Measurements from ENCODE around the gene MRFAP1L1.

MRFAP1L1 gene

DNA sequence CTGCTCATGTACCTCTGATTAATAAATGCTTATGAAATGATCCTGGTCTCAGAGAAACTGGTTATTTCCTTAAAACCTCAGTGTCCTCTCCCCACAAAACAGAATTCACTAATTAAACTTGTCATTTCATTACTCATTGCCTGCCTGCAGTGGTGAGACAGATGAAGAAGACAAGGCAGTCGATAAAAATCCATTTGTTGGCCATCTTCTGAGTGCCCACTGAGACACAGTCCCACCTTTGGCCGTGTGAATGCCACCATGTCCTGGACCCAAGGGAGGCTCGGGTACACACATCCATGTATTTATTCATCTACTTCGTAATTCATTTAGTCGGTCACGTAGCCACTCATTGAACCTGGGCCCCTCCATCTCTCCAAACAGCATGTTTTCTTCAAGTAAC is 12.5 kb downstream of the MRFAP1L1 start:
- Histone ChIP-seq H3K9ac (ENCODE audit: low read length) (no peak overlapping the region), H3K9me3 (ENCODE audit: insufficient read depth, low read length) (no peaks in the 10 kb centered on the region), H3K79me2 (ENCODE audit: low read length) (no peaks in the 10 kb centered on the region), H3K27me3 (ENCODE audit: low read depth, low read length) (no peaks in the 10 kb centered on the region), H3K27ac (ENCODE audit: low read length) (no peak overlapping the region), H2AFZ (ENCODE audit: low read depth, low read length) (no peak overlapping the region), H3K4me1 (ENCODE audit: low read length) (no peaks in the 10 kb centered on the region), H3K4me2 (ENCODE audit: low read length) (no peak overlapping the region), H4K20me1 (ENCODE audit: insufficient read depth, low read length) (no peaks in the 10 kb centered on the region), H3K4me3 (ENCODE audit: low read length) (no peak overlapping the region), H3K36me3 (replicated peaks; ENCODE audit: low read depth, low read length) (no peaks in the 10 kb centered on the region)
- TF ChIP-seq, protein P1, sequence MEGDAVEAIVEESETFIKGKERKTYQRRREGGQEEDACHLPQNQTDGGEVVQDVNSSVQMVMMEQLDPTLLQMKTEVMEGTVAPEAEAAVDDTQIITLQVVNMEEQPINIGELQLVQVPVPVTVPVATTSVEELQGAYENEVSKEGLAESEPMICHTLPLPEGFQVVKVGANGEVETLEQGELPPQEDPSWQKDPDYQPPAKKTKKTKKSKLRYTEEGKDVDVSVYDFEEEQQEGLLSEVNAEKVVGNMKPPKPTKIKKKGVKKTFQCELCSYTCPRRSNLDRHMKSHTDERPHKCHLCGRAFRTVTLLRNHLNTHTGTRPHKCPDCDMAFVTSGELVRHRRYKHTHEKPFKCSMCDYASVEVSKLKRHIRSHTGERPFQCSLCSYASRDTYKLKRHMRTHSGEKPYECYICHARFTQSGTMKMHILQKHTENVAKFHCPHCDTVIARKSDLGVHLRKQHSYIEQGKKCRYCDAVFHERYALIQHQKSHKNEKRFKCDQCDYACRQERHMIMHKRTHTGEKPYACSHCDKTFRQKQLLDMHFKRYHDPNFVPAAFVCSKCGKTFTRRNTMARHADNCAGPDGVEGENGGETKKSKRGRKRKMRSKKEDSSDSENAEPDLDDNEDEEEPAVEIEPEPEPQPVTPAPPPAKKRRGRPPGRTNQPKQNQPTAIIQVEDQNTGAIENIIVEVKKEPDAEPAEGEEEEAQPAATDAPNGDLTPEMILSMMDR (IDR thresholded peaks at IDR 0.05; ENCODE audit: low read depth, low read length): no peak
- TF ChIP-seq EZH2phosphoT487 (IDR thresholded peaks at IDR 0.05; ENCODE audit: low read depth): no peak

DNA sequence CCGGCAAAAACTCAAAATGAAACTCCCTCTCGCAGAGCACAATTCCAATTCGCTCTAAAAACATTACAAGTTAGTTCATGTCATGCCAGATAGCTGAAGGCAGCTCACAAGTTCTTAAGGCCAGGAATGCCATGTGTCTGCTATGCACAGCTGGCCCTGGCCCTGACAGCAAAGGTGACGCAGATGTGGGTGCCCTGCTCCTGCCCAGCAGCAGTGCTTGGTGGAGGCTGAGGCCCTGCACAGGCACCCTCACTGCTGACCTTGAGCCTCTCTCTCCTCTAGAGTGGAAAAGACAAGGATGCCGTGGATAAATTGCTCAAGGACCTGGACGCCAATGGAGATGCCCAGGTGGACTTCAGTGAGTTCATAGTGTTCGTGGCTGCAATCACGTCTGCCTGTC is 13.1 kb downstream of the MRFAP1L1 start:
- H3K79me2 ChIP-seq (ENCODE audit: low read length): no peaks in the 10 kb centered on the region
- TF ChIP-seq, protein P1 (IDR thresholded peaks at IDR 0.05; ENCODE audit: low read depth, low read length): no peak
- no peak for TF ChIP-seq EZH2phosphoT487 (IDR thresholded peaks at IDR 0.05; ENCODE audit: low read depth)
- H3K27ac ChIP-seq (ENCODE audit: low read length): no peak overlapping the region
- no peak overlapping the region for H3K4me3 ChIP-seq (ENCODE audit: low read length)
- no peak overlapping the region for H2AFZ ChIP-seq (ENCODE audit: low read depth, low read length)
- no peaks in the 10 kb centered on the region for H3K4me1 ChIP-seq (ENCODE audit: low read length)
- H3K4me2 ChIP-seq (ENCODE audit: low read length): no peak overlapping the region
- H3K9ac ChIP-seq (ENCODE audit: low read length): no peak overlapping the region
- H3K27me3 ChIP-seq (ENCODE audit: low read depth, low read length): no peaks in the 10 kb centered on the region
- no peaks in the 10 kb centered on the region for H3K9me3 ChIP-seq (ENCODE audit: insufficient read depth, low read length)
- no peaks in the 10 kb centered on the region for H4K20me1 ChIP-seq (ENCODE audit: insufficient read depth, low read length)
- no peaks in the 10 kb centered on the region for H3K36me3 ChIP-seq (replicated peaks; ENCODE audit: low read depth, low read length)

DNA sequence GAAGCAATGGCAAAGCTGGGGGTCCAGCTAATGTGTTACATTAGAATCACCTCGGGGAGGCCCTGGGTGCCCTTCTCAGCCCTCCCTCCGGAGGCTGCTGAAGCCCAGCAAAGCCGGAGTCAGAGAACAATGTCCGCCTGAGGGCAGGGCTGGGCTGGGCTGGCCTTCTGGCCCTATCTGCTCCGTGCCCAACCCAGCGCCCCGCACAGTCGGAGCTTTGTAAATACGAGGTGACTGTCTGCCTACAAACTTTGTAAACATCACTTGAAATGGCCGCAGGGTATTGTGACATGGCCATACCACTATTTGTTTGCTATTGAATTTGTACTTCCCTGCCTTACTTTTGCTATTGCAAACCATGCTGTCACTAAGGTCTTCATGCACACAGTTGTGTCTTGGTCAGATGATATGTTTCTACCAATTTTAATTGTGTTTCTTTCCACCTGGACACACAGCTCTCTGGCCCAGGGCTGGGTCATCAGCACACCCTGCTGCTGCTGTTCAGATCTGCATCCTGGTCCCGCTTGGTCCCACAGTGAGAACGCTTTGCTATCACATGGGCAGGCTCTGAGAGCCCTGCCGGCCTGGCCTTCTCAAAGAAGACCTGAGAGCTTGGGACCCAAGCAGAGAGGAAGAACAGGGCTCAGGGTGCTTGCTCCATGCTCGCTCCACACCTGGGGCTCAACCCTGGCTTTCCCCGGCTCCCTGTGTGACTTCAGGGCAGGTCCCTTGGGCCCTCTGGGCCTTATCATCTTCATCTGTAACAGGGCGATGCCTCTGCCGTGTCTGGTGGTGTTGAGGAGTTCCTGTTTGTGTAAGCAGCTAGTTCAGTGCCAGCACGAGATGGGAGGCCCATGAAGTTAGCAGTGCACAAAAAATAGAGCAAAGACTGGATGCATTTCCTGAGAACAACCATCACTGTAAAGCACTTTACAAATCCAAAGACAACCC is 13.7 kb downstream of the MRFAP1L1 start:
- Histone ChIP-seq H3K36me3 (replicated peaks; ENCODE audit: low read depth, low read length) (no peaks in the 10 kb centered on the region), H3K27me3 (ENCODE audit: low read depth, low read length) (no peaks in the 10 kb centered on the region), H3K9me3 (ENCODE audit: insufficient read depth, low read length) (no peaks in the 10 kb centered on the region), H2AFZ (ENCODE audit: low read depth, low read length) (no peak overlapping the region), H3K79me2 (ENCODE audit: low read length) (no peaks in the 10 kb centered on the region), H3K9ac (ENCODE audit: low read length) (no peak overlapping the region), H4K20me1 (ENCODE audit: insufficient read depth, low read length) (no peaks in the 10 kb centered on the region), H3K4me1 (ENCODE audit: low read length) (no peaks in the 10 kb centered on the region), H3K4me3 (ENCODE audit: low read length) (no peak overlapping the region), H3K27ac (ENCODE audit: low read length) (no peak overlapping the region), H3K4me2 (ENCODE audit: low read length) (no peak overlapping the region)
- no peak for TF ChIP-seq EZH2phosphoT487 (IDR thresholded peaks at IDR 0.05; ENCODE audit: low read depth)
- TF ChIP-seq, protein P1 (IDR thresholded peaks at IDR 0.05; ENCODE audit: low read depth, low read length): no peak

DNA sequence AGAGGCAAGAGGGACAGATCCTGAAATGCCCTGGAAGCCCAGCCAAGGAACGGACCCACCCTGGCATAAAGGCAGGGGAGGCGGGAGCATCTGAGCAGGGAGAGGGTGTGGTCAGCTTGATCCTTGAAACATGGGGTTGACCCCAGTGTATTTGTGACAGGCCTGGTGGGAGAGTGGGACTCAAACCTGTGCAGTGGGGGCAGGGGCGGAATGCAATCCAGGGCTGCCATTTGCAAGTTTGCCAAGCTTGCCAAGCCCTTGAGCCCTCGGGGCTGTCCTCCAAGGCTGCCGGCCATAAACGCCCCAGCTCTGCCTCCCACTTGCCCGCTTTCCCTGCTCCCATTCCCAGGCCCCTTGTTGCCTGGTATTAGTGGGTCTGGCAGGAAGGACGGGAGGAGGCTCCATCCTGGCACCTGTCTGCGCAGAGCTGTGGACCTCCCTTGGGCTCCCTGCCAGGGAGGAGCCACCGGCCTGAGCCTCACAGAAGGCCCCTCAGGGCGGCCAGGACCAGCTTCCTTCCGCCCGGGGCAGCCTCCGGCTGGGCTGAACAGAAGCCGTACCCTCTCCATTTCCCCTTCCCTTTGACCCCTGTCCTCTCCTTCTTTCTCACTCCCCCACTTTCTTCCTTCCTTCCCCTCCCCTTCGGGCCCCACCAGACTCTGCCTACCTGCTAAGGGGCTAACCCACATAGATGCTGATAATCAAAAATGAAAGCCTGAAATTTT is 15.3 kb downstream of the MRFAP1L1 start:
- Histone ChIP-seq H3K4me1 (ENCODE audit: low read length) (no peaks in the 10 kb centered on the region), H4K20me1 (ENCODE audit: insufficient read depth, low read length) (no peaks in the 10 kb centered on the region), H3K27ac (ENCODE audit: low read length) (no peak overlapping the region), H3K27me3 (ENCODE audit: low read depth, low read length) (no peaks in the 10 kb centered on the region), H3K79me2 (ENCODE audit: low read length) (no peaks in the 10 kb centered on the region), H3K9ac (ENCODE audit: low read length) (no peak overlapping the region), H2AFZ (ENCODE audit: low read depth, low read length) (no peak overlapping the region), H3K9me3 (ENCODE audit: insufficient read depth, low read length) (no peaks in the 10 kb centered on the region), H3K36me3 (replicated peaks; ENCODE audit: low read depth, low read length) (no peaks in the 10 kb centered on the region), H3K4me3 (ENCODE audit: low read length) (no peak overlapping the region), H3K4me2 (ENCODE audit: low read length) (no peak overlapping the region)
- no peak for TF ChIP-seq EZH2phosphoT487 (IDR thresholded peaks at IDR 0.05; ENCODE audit: low read depth)
- TF ChIP-seq, protein P1 (IDR thresholded peaks at IDR 0.05; ENCODE audit: low read depth, low read length): no peak

Data from OCI-LY3 (cell line).